Measurements from ENCODE around the gene TLL2.

DNA sequence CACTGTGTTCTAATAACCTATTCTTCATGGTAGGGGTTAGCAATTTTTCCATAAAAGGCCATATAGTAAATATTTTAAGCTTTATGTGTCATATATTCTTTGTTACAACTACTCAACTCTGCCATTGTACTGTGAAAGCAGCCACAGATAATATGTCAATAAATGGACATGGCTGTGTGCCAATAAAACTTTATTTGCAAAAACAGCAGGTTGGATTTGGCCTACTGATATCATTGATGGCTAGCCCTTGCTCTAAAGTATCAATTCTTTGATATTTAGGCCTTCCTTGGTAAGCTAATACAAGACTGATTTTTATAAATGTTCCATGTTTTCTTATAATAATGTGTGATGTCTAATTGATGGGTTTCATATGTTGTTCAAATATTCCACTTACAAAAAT is 77.7 kb downstream of the TLL2 start:
- TF ChIP-seq, protein P1, sequence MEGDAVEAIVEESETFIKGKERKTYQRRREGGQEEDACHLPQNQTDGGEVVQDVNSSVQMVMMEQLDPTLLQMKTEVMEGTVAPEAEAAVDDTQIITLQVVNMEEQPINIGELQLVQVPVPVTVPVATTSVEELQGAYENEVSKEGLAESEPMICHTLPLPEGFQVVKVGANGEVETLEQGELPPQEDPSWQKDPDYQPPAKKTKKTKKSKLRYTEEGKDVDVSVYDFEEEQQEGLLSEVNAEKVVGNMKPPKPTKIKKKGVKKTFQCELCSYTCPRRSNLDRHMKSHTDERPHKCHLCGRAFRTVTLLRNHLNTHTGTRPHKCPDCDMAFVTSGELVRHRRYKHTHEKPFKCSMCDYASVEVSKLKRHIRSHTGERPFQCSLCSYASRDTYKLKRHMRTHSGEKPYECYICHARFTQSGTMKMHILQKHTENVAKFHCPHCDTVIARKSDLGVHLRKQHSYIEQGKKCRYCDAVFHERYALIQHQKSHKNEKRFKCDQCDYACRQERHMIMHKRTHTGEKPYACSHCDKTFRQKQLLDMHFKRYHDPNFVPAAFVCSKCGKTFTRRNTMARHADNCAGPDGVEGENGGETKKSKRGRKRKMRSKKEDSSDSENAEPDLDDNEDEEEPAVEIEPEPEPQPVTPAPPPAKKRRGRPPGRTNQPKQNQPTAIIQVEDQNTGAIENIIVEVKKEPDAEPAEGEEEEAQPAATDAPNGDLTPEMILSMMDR (IDR thresholded peaks at IDR 0.05 in 8 of 11, conservative IDR thresholded peaks at IDR 0.05 in 3 of 11) = no peak
- no peak for TF ChIP-seq POLR2A (IDR thresholded peaks at IDR 0.05)
- no peak for TF ChIP-seq POLR2AphosphoS5 (IDR thresholded peaks at IDR 0.05)

Measured in spleen (tissue), 7 donors.